ENCODE results near the gene MAFG. TPM values are rescaled to one million over a fixed set of nuclear protein-coding genes. Genes with fewer than 3 reads are reported as not detected.

Gene MAFG
- total RNA-seq (2014; rRNA removed; shearing (Covaris generic)): 16.9 and 22.7 TPM in 2 replicates
- total RNA-seq (2022): 30.1 and 33.6 TPM in 2 replicates
- percentile 68 among the genes with signal in this experiment for Bru-seq, nascent RNA
- percentile 91 among the genes with signal in this experiment for BruChase-seq, experiment 1, labeled RNA remaining after a 6-hour chase
- BruChase-seq, experiment 2, labeled RNA remaining after a 2-hour chase: percentile 97 among the genes with signal in this experiment
- long read RNA-seq, full-length matches to known transcripts: 53 of 66 reads
- long read RNA-seq, partial matches to known transcripts: 4 of 66 reads
- long read RNA-seq, other reads (novel, unspliced or antisense): 9 of 66 reads

- Histone ChIP-seq H3K27ac (ENCODE audit: low read depth, low read length, poor library complexity, severe bottlenecking) (peak within 1 kb of the TSS; percentile 60), H4K20me1 (ENCODE audit: insufficient read depth, low read length) (no peaks in the 10 kb centered on the region), H2AFZ (ENCODE audit: low read length) (peak within 1 kb of the TSS; percentile 18), H3K36me3 (ENCODE audit: insufficient read depth, low read length) (peaks cover 2% of the 10 kb centered on the region; the same call in 1 of the 2 replicates), H3K4me3 (ENCODE audit: low read depth, low read length, poor library complexity, severe bottlenecking) (peak within 1 kb of the TSS; percentile 80), H3K4me2 (ENCODE audit: low read length) (peak within 1 kb of the TSS; percentile 85), H3K79me2 (ENCODE audit: insufficient read depth, low read depth, low read length) (peaks cover 37% of the 10 kb centered on the region), H3K4me1 (ENCODE audit: insufficient read depth, low read length, poor library complexity, severe bottlenecking) (peaks cover 34% of the 10 kb centered on the region), H3K9me3 (ENCODE audit: low read length) (no peaks in the 10 kb centered on the region), H3K9me2 (ENCODE audit: insufficient read depth, low read length) (no peaks in the 10 kb centered on the region)
- TF ChIP-seq EZH2phosphoT487 (IDR thresholded peaks at IDR 0.05; ENCODE audit: borderline replicate concordance, low read depth, low read length) (no peak), CTCF (conservative IDR thresholded peaks at IDR 0.05; ENCODE audit: low read length) (peak; percentile 84)
- intact Hi-C loops (cut with micrococcal nuclease; ENCODE audit: unreplicated experiment): loop anchor here (2.0 kb wide), 2 partner anchors 57 to 215 kb away; partner anchors contain the start of genes ARHGDIA and SLC25A10
- ChIA-PET CTCF (ENCODE audit: unreplicated experiment) (interaction anchor here (0.6 to 1.0 kb wide), 2 partner anchors 59 to 224 kb away, joined by 4 read pairs; partner anchors contain the start of gene MRPL12), POLR2A (interaction anchor here (0.7 to 1.7 kb wide), 4 partner anchors 11 to 110 kb away, joined by 3 to 5 read pairs (median 4); partner anchors contain the start of gene DCXR)
- peak; percentile 98 for DNase-seq (ENCODE audit: low spot score)
- BruUV-seq (replicated peaks): no TSS peak
Observed at GRCh38 chr17:81927653-81928543, at the start of gene MAFG. Gene MAFG, minus strand, starts transcription at chr17:81927735. Its CDS starts 4,550 bp downstream, at chr17:81923185.

DNA sequence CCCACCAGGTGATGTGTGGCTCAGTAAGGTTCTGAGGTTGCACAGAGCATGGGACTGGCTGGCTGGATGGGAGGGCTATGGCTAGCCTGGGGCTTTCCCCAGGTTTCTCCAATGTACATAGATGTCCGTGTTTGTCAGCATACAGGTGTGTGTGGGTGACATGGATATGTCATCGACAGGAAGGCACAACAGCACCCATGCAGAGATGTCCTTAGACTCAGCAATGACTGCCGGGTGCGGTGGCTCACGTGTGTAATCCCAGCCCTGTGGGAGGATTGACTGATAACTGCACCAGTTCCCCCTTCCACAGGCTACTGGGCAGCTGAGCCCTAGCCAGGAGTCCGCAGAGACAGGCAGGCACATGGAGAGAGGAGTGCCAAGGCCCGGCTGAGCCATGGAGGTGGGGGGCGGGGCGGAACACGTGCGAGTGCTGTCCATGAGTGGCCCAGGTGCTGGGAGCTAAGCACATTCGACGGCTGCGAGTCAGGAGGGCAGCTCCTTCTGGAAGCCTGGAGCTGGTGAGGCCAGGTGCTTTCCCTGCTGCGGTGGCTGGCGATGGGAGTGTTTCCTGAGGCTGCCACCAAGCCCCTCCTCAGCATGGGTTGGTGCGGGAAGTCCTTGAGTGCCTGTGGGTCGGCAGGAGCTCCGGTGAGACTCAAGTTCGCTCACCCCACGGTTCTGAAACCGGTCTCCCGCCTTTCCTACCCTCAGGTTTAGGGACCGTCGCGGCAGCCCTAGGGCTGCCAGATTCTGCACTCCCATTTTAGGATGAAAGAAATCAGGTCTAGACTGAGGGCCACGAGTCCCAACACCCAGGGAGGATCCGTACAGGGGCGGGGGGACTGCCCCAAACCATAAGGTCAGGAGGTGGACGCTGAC, 49.0 kb upstream of the MAFG start:
- H3K4me2 ChIP-seq (ENCODE audit: low read length): peak overlapping the region; percentile 95
- BruUV-seq (replicated peaks): TSS peak; percentile 90
- peaks cover 20% of the 10 kb centered on the region for H3K4me1 ChIP-seq (ENCODE audit: insufficient read depth, low read length, poor library complexity, severe bottlenecking)
- H2AFZ ChIP-seq (ENCODE audit: low read length): peak overlapping the region; percentile 63
- peak overlapping the region; percentile 59 for H3K27ac ChIP-seq (ENCODE audit: low read depth, low read length, poor library complexity, severe bottlenecking)
- intact Hi-C loops (cut with micrococcal nuclease; ENCODE audit: unreplicated experiment): loop anchor here (1.0 kb wide), 1 partner anchor 8 kb away; no protein-coding TSS in a partner anchor
- peaks cover 10% of the 10 kb centered on the region; the same call in 1 of the 2 replicates for H3K79me2 ChIP-seq (ENCODE audit: insufficient read depth, low read depth, low read length)
- POLR2A ChIA-PET: interaction anchor here (0.5 to 0.9 kb wide), 5 partner anchors 8 to 885 kb away, joined by 3 to 7 read pairs (median 3); no protein-coding TSS in a partner anchor
- peak; percentile 48 for DNase-seq (ENCODE audit: low spot score)
- H3K36me3 ChIP-seq (ENCODE audit: insufficient read depth, low read length): peaks cover 14% of the 10 kb centered on the region; the same call in 1 of the 2 replicates
- no peaks in the 10 kb centered on the region for H4K20me1 ChIP-seq (ENCODE audit: insufficient read depth, low read length)
- TF ChIP-seq EZH2phosphoT487 (IDR thresholded peaks at IDR 0.05; ENCODE audit: borderline replicate concordance, low read depth, low read length) (no peak), CTCF (conservative IDR thresholded peaks at IDR 0.05; ENCODE audit: low read length) (no peak)
- H3K9me3 ChIP-seq (ENCODE audit: low read length): peaks cover 9% of the 10 kb centered on the region; the same call in 1 of the 2 replicates
- peak overlapping the region; percentile 85 for H3K4me3 ChIP-seq (ENCODE audit: low read depth, low read length, poor library complexity, severe bottlenecking)
- H3K9me2 ChIP-seq (ENCODE audit: insufficient read depth, low read length): no peaks in the 10 kb centered on the region
- CTCF ChIA-PET (ENCODE audit: unreplicated experiment): interaction anchor here (1.1 kb wide), 1 partner anchor 44 kb away, joined by 3 read pairs; no protein-coding TSS in a partner anchor

Data from OCI-LY7 (cell line).